HCT116 (cell line): ENCODE results near the gene GPR101. TPM values are rescaled to one million over a fixed set of nuclear protein-coding genes. Genes with fewer than 3 reads are reported as not detected.

Experiments
- ATAC-seq: fragments of 200-7000 bp; cut with Tn5 transposase; 2 replicates; pipeline ENCODE4 v1.9.1; 2020; ENCODE audit warnings: mild to moderate bottlenecking, moderate library complexity
- BruUV-seq: library from RNA; stranded (reverse); fragments of 400-500 nt; replicated peaks from 2 replicates; lab custom pipeline; 2021; lab: Mats Ljungman, UMichigan
- CTCF ChIA-PET: fragments of 300-600 bp; sonication (Branson Sonifier 250); formaldehyde crosslinking; loops from one replicate; lab custom pipeline; 2021; ENCODE audit warnings: antibody characterized with exemption; lab: Charles Lee
- POLR2A ChIA-PET: fragments of 300-600, 350-600 bp; sonication (Branson Sonifier 250); formaldehyde crosslinking; loops from one replicate; lab custom pipeline; 2021; ENCODE audit warnings: antibody characterized with exemption; lab: Charles Lee
- RAD21 ChIA-PET, 2 experiments: fragments of 300-600 bp; sonication (Branson Sonifier 250); formaldehyde crosslinking; loops; one replicate each; lab custom pipeline; 2023; ENCODE audit warnings: low total read pairs in 2 of 2; ENCODE audit not compliant: uncharacterized antibody in 2 of 2, unreplicated experiment in 2 of 2, low non-redundant PET in 1 of 2; lab: Charles Lee
- DNase-seq: peaks from one replicate; pipeline ENCODE4 v3.0.0-alpha.2; 2010; ENCODE audit warnings: low read depth, low spot score
- H2AFZ ChIP-seq: fragments of 200-600 bp; shearing (Covaris generic), sonication (generic); 2 replicates; pipeline ENCODE4 v1.6.1; 2017; ENCODE audit warnings: low read depth, mixed run types, mixed read lengths, antibody characterized with exemption, low read length; ENCODE audit not compliant: poor library complexity, severe bottlenecking
- H3K27ac ChIP-seq: 2 replicates; pipeline ENCODE4 v1.5.1; 2012; ENCODE audit warnings: low read depth, low read length
- H3K27me3 ChIP-seq: fragments of 200-600 bp; sonication (generic); 2 replicates; pipeline ENCODE4 v1.6.1; 2016; ENCODE audit warnings: mixed run types, low read length, mixed read lengths; ENCODE audit not compliant: insufficient read depth
- H3K36me3 ChIP-seq, 2 experiments: fragments of 200-500 bp in 1 of 2; fragments of 200-600 bp in 1 of 2; sonication (Bioruptor generic) in 1 of 2; sonication (generic) in 1 of 2; 2 replicates each; pipeline versions ENCODE4 v1.5.1 to v1.6.1; 2014 to 2016; ENCODE audit warnings: low read length in 2 of 2, inconsistent platforms in 1 of 2, mixed read lengths in 1 of 2, mixed run types in 1 of 2; ENCODE audit not compliant: insufficient read depth in 2 of 2, control insufficient read depth in 1 of 2
- H3K4me1 ChIP-seq, 2 experiments: fragments of 200-600 bp in 1 of 2; sonication (generic) in 1 of 2; 2 replicates each; pipeline versions ENCODE4 v1.5.1 to v1.6.1; 2012 to 2017; ENCODE audit warnings: low read length in 2 of 2, inconsistent platforms in 1 of 2, mild to moderate bottlenecking in 1 of 2, mixed read lengths in 1 of 2, mixed run types in 1 of 2, moderate library complexity in 1 of 2; ENCODE audit not compliant: insufficient read depth in 2 of 2, control insufficient read depth in 1 of 2
- H3K4me2 ChIP-seq: fragments of 200-600 bp; sonication (generic); 2 replicates; pipeline ENCODE4 v1.6.1; 2017; ENCODE audit warnings: mixed run types, low read length, mixed read lengths
- H3K4me3 ChIP-seq, 2 experiments: fragments of 200-600 bp in 1 of 2; sonication (generic) in 1 of 2; replicated peaks in 1 of 2; 2 replicates each; pipeline ENCODE4 v1.5.1; 2011 to 2016; ENCODE audit warnings: low read length in 2 of 2, control low read depth in 1 of 2, low read depth in 1 of 2, mild to moderate bottlenecking in 1 of 2, mixed read lengths in 1 of 2, mixed run types in 1 of 2
- H3K79me2 ChIP-seq: fragments of 200-600 bp; sonication (generic); 2 replicates; pipeline ENCODE4 v1.6.1; 2017; ENCODE audit warnings: mild to moderate bottlenecking, mixed run types, low read length, moderate library complexity, mixed read lengths; ENCODE audit not compliant: insufficient read depth
- H3K9ac ChIP-seq: fragments of 200-600 bp; sonication (generic); 2 replicates; pipeline ENCODE4 v1.6.1; 2016; ENCODE audit warnings: low read length, mixed read lengths
- H3K9me2 ChIP-seq: fragments of 200-600 bp; sonication (generic), shearing (Covaris generic); 2 replicates; pipeline ENCODE4 v1.6.1; 2017; ENCODE audit warnings: mixed run types, mild to moderate bottlenecking, moderate library complexity; ENCODE audit not compliant: insufficient read depth
- H3K9me3 ChIP-seq, 2 experiments: fragments of 200-500 bp in 1 of 2; fragments of 200-600 bp in 1 of 2; sonication (Bioruptor generic) in 1 of 2; sonication (generic) in 1 of 2; 2 replicates each; pipeline ENCODE4 v1.6.1; 2014 to 2017; ENCODE audit warnings: low read length in 2 of 2, mixed read lengths in 2 of 2, inconsistent platforms in 1 of 2, low read depth in 1 of 2, mild to moderate bottlenecking in 1 of 2, mixed run types in 1 of 2, moderate library complexity in 1 of 2; ENCODE audit not compliant: control insufficient read depth in 1 of 2, insufficient read depth in 1 of 2
- H4K20me1 ChIP-seq: fragments of 200-600 bp; sonication (generic), shearing (Covaris generic); 2 replicates; pipeline ENCODE4 v1.6.1; 2017; ENCODE audit warnings: mixed run types, mild to moderate bottlenecking, moderate library complexity; ENCODE audit not compliant: insufficient read depth
- CBX3 ChIP-seq: IDR thresholded peaks from 2 replicates; pipeline ENCODE4 v1.6.1; 2012; ENCODE audit warnings: low read depth
- CEBPB ChIP-seq: IDR thresholded peaks from 2 replicates; pipeline ENCODE4 v1.6.1; 2012; ENCODE audit warnings: low read depth
- ELF1 ChIP-seq: IDR thresholded peaks from 2 replicates; pipeline ENCODE4 v1.6.1; 2012; ENCODE audit warnings: low read depth, borderline replicate concordance
- EZH2 ChIP-seq: fragments of 200-600 bp; sonication (generic); IDR thresholded peaks from 2 replicates; pipeline ENCODE4 v1.6.1; 2017; ENCODE audit warnings: antibody characterized with exemption, mixed run types
- EZH2phosphoT487 ChIP-seq: fragments of 200-600 bp; IDR thresholded peaks from 2 replicates; pipeline ENCODE4 v1.6.1; 2018; ENCODE audit warnings: antibody characterized with exemption, borderline replicate concordance
- FOSL1 ChIP-seq: IDR thresholded peaks from 2 replicates; pipeline ENCODE4 v1.6.1; 2012; ENCODE audit warnings: low read depth
- POLR2A ChIP-seq: IDR thresholded peaks from 2 replicates; pipeline ENCODE4 v1.7.0; 2011; ENCODE audit warnings: borderline replicate concordance; ENCODE audit not compliant: insufficient read depth, insufficient read length; ENCODE audit errors: extremely low read depth
- RAD21 ChIP-seq: IDR thresholded peaks from 2 replicates; pipeline ENCODE4 v1.6.1; 2012; ENCODE audit warnings: low read depth, mild to moderate bottlenecking
- SIN3A ChIP-seq: IDR thresholded peaks from 2 replicates; pipeline ENCODE4 v1.6.1; 2012; ENCODE audit warnings: low read depth
- SP1 ChIP-seq: IDR thresholded peaks from 2 replicates; pipeline ENCODE4 v1.6.1; 2012; ENCODE audit warnings: low read depth
- SRF ChIP-seq: IDR thresholded peaks from 2 replicates; pipeline ENCODE4 v1.6.1; 2012; ENCODE audit warnings: low read depth
- TCF7L2 ChIP-seq: IDR thresholded peaks from 2 replicates; pipeline ENCODE4 v1.7.0; 2011; ENCODE audit warnings: borderline replicate concordance, inconsistent platforms; ENCODE audit not compliant: insufficient read depth, insufficient read length; ENCODE audit errors: extremely low read depth
- YY1 ChIP-seq: IDR thresholded peaks from 2 replicates; pipeline ENCODE4 v1.6.1; 2011; ENCODE audit warnings: low read length, low read depth, moderate library complexity, mild to moderate bottlenecking; ENCODE audit not compliant: insufficient replicate concordance; ENCODE audit errors: extremely low read depth
- ZFX ChIP-seq: fragments of 450-650 bp; IDR thresholded peaks from 2 replicates; pipeline ENCODE4 v1.6.1; 2017
- ZNF274 ChIP-seq: fragments of 200-500 bp; sonication (Bioruptor generic); IDR thresholded peaks from 2 replicates; pipeline ENCODE4 v1.6.1; 2014; ENCODE audit warnings: mild to moderate bottlenecking, low read depth, low read length, inconsistent platforms
- intact Hi-C: fragments of 100-400 bp; cut with micrococcal nuclease; formaldehyde crosslinking; loops from 2 replicates; pipeline ENCODE4 v1.10.0; 2022
- total RNA-seq: library from RNA; stranded (reverse); gene quantifications from one replicate; pipeline ENCODE4 v1.2.1, GENCODE V29; 2021; ENCODE audit not compliant: unreplicated experiment
- TF ChIP-seq, protein P1 (sequence below): IDR thresholded peaks from 2 replicates; pipeline ENCODE4 v1.6.1; 2012
- TF ChIP-seq, protein P2 (sequence below), 3 experiments: fragments of 200-600 bp in 1 of 3; sonication (generic) in 1 of 3; IDR thresholded peaks in 2 of 3; conservative IDR thresholded peaks in 1 of 3; 2 replicates each; pipeline ENCODE4 v1.5.1; 2012 to 2017; ENCODE audit warnings: low read depth in 2 of 3, low read length in 2 of 3, antibody characterized with exemption in 1 of 3, borderline replicate concordance in 1 of 3, control low read depth in 1 of 3, mild to moderate bottlenecking in 1 of 3, mixed read lengths in 1 of 3, mixed run types in 1 of 3, moderate library complexity in 1 of 3; ENCODE audit not compliant: insufficient read depth in 1 of 3

The GPR101 gene
- total RNA-seq, 1 experiment from 2014 or later, result not detected

DNA sequence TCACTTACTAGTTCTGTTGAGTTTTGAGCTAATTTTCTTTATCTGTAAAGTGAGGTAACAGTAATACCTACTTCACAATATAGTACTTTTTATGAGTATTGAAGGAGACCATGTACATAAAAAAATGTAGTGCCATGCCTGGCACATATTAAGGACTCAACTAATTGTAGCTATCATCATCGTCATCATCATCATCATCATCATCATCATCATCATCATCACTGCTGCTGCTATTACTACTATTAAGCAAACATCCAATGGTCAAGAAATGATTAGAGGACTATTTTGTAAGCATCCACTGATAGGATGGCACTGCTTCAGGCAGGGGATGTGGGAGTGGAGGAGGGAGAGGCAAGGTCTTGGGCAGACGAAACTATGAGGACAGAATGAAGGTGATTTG, 47.4 kb upstream of the GPR101 start:
- no peaks in the 10 kb centered on the region for H3K9me3 ChIP-seq
- H3K27me3 ChIP-seq, result no peaks in the 10 kb centered on the region
- intact Hi-C loops, result no loop called here
- no peak overlapping the region for H3K27ac ChIP-seq
- no peak overlapping the region for H2AFZ ChIP-seq
- TF ChIP-seq SRF, result no peak
- no peak for TF ChIP-seq RAD21
- TF ChIP-seq CBX3, result no peak
- TF ChIP-seq SP1, result no peak
- no peak for TF ChIP-seq EZH2
- TF ChIP-seq ZFX, result no peak
- TF ChIP-seq YY1, result no peak
- no peak for TF ChIP-seq CEBPB
- TF ChIP-seq, protein P1, sequence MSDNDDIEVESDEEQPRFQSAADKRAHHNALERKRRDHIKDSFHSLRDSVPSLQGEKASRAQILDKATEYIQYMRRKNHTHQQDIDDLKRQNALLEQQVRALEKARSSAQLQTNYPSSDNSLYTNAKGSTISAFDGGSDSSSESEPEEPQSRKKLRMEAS, result no peak
- H3K4me3 ChIP-seq, result no peak overlapping the region
- DNase-seq (no peak), ATAC-seq (no peak)
- ChIA-PET POLR2A (no interaction called here), CTCF (no interaction called here), RAD21 (no interaction called here)
- no peaks in the 10 kb centered on the region for H3K36me3 ChIP-seq
- no peaks in the 10 kb centered on the region for H4K20me1 ChIP-seq
- H3K9me2 ChIP-seq, result no peaks in the 10 kb centered on the region
- H3K4me2 ChIP-seq, result no peak overlapping the region
- no peak overlapping the region for H3K9ac ChIP-seq
- H3K4me1 ChIP-seq, result no peaks in the 10 kb centered on the region
- H3K79me2 ChIP-seq, result no peaks in the 10 kb centered on the region
- BruUV-seq, result no TSS peak

DNA sequence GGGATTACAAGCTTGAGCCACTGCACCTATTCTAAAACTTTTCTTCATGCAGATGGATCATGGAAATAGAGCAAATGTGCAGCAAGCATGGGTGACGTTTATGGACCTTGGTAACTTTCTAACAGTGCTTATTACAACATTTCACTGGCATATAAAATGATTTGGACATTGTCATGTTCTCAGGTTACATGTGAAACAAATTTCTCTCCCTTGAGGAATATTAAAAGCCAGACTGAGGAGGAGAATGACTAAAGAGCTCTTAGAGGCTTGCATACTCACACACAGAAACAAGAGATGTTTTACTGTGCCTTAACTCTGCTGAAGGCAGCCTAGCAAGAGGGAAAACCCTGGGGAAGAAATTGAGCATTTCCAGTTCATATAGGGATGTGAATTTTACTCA, 38.6 kb upstream of the GPR101 start:
- intact Hi-C loops, result no loop called here
- H3K9ac ChIP-seq, result no peak overlapping the region
- no peak overlapping the region for H3K4me2 ChIP-seq
- no peak overlapping the region for H3K27ac ChIP-seq
- ChIA-PET RAD21 (no interaction called here), CTCF (no interaction called here)
- H3K4me3 ChIP-seq, result no peak overlapping the region
- no peaks in the 10 kb centered on the region for H4K20me1 ChIP-seq
- no peaks in the 10 kb centered on the region for H3K79me2 ChIP-seq
- no peak for DNase-seq
- no peaks in the 10 kb centered on the region for H3K9me3 ChIP-seq
- BruUV-seq, result no TSS peak
- TF ChIP-seq SRF, result no peak
- no peak for TF ChIP-seq POLR2A
- TF ChIP-seq ELF1, result no peak
- no peak for TF ChIP-seq TCF7L2
- no peak for TF ChIP-seq ZNF274
- no peak for TF ChIP-seq YY1
- no peak for TF ChIP-seq FOSL1
- no peak for TF ChIP-seq ZFX
- no peak for TF ChIP-seq EZH2
- no peak for TF ChIP-seq EZH2phosphoT487
- TF ChIP-seq SIN3A, result no peak
- TF ChIP-seq SP1, result no peak
- TF ChIP-seq CEBPB, result no peak
- TF ChIP-seq, protein P2, sequence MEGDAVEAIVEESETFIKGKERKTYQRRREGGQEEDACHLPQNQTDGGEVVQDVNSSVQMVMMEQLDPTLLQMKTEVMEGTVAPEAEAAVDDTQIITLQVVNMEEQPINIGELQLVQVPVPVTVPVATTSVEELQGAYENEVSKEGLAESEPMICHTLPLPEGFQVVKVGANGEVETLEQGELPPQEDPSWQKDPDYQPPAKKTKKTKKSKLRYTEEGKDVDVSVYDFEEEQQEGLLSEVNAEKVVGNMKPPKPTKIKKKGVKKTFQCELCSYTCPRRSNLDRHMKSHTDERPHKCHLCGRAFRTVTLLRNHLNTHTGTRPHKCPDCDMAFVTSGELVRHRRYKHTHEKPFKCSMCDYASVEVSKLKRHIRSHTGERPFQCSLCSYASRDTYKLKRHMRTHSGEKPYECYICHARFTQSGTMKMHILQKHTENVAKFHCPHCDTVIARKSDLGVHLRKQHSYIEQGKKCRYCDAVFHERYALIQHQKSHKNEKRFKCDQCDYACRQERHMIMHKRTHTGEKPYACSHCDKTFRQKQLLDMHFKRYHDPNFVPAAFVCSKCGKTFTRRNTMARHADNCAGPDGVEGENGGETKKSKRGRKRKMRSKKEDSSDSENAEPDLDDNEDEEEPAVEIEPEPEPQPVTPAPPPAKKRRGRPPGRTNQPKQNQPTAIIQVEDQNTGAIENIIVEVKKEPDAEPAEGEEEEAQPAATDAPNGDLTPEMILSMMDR (IDR thresholded peaks at IDR 0.05 in 2 of 3, conservative IDR thresholded peaks at IDR 0.05 in 1 of 3; ENCODE audit: borderline replicate concordance in 1 of 3, insufficient read depth in 1 of 3, low read depth in 2 of 3, low read length in 2 of 3), result no peak
- TF ChIP-seq, all 23 proteins: peak for 0
- no peaks in the 10 kb centered on the region for H3K9me2 ChIP-seq
- POLR2A ChIA-PET, result no interaction called here
- no peaks in the 10 kb centered on the region for H3K4me1 ChIP-seq
- H2AFZ ChIP-seq, result no peak overlapping the region
- ATAC-seq, result no peak
- no peaks in the 10 kb centered on the region for H3K27me3 ChIP-seq
- H3K36me3 ChIP-seq, result no peaks in the 10 kb centered on the region
